H1 (cell line): ENCODE measurements around the gene DCTN5. TPM values are rescaled to one million over a fixed set of nuclear protein-coding genes. Genes with fewer than 3 reads are reported as not detected.

Experiments
- CTCF ChIA-PET: fragments of 300-600 bp; sonication (Branson Sonifier 250); formaldehyde crosslinking; loops from one replicate; lab custom pipeline; 2021; ENCODE audit not compliant: partially characterized antibody; lab: Charles Lee
- POLR2A ChIA-PET: fragments of 300-600 bp; sonication (Branson Sonifier 250); formaldehyde crosslinking; loops from one replicate; lab custom pipeline; 2021; ENCODE audit warnings: inconsistent platforms; ENCODE audit not compliant: partially characterized antibody; lab: Charles Lee
- DNase-seq, 2 experiments: peaks; one replicate each; pipeline versions ENCODE4 v3.0.0 to v3.0.0-alpha.2; 2010 to 2022; ENCODE audit warnings: low spot score in 2 of 2, low read depth in 1 of 2, mixed read lengths in 1 of 2
- FAIRE-seq: peaks from 2 replicates; lab custom pipeline; 2011; peaks lifted over from hg19 to GRCh38; lab: Jason Lieb, UNC
- H2AFZ ChIP-seq: 2 replicates; pipeline ENCODE4 v1.8.1; 2012; ENCODE audit warnings: low read length, inconsistent platforms
- H2AK5ac ChIP-seq: 2 replicates; pipeline ENCODE4 v1.6.1; 2013; ENCODE audit warnings: low read depth, low read length
- H2BK120ac ChIP-seq: replicated peaks from 2 replicates; pipeline ENCODE3; 2013; ENCODE audit warnings: low read depth, low read length, inconsistent platforms
- H2BK12ac ChIP-seq: 2 replicates; pipeline ENCODE4 v1.6.1; 2013; ENCODE audit warnings: low read depth, low read length
- H2BK15ac ChIP-seq: 2 replicates; pipeline ENCODE4 v1.6.1; 2013; ENCODE audit warnings: low read length
- H2BK20ac ChIP-seq: 2 replicates; pipeline ENCODE4 v1.6.1; 2013; ENCODE audit warnings: low read length
- H2BK5ac ChIP-seq: 2 replicates; pipeline ENCODE4 v1.6.1; 2013; ENCODE audit warnings: low read depth, low read length
- H3K14ac ChIP-seq: 2 replicates; pipeline ENCODE4 v1.6.1; 2013; ENCODE audit warnings: inconsistent platforms; ENCODE audit not compliant: insufficient read length
- H3K18ac ChIP-seq: 2 replicates; pipeline ENCODE4 v1.6.1; 2013; ENCODE audit warnings: low read length; ENCODE audit errors: extremely low read depth
- H3K23ac ChIP-seq: 2 replicates; pipeline ENCODE4 v1.6.1; 2013; ENCODE audit warnings: inconsistent platforms; ENCODE audit not compliant: insufficient read length
- H3K23me2 ChIP-seq: 2 replicates; pipeline ENCODE4 v1.6.1; 2013; ENCODE audit warnings: low read depth, low read length
- H3K27ac ChIP-seq: 2 replicates; pipeline ENCODE4 v1.6.1; 2011; ENCODE audit warnings: low read depth, low read length, inconsistent platforms
- H3K27me3 ChIP-seq, 4 experiments: replicated peaks in 1 of 4; 1 replicate in 1 of 4; 2 replicates in 3 of 4; pipeline versions ENCODE4 v1.6.1 to v1.8.1; 2011 to 2013; ENCODE audit warnings: low read length in 3 of 4, mild to moderate bottlenecking in 3 of 4, inconsistent platforms in 2 of 4, mixed read lengths in 2 of 4, moderate library complexity in 1 of 4; ENCODE audit not compliant: control insufficient read depth in 3 of 4, insufficient read depth in 3 of 4; ENCODE audit errors: extremely low read depth in 1 of 4
- H3K36me3 ChIP-seq, 4 experiments: 2 replicates each; pipeline versions ENCODE4 v1.6.1 to v1.8.1; 2011 to 2013; ENCODE audit warnings: mild to moderate bottlenecking in 4 of 4, low read length in 3 of 4, moderate library complexity in 2 of 4, control low read depth in 1 of 4, inconsistent platforms in 1 of 4; ENCODE audit not compliant: insufficient read depth in 4 of 4, control insufficient read depth in 2 of 4
- H3K4ac ChIP-seq: replicated peaks from 2 replicates; pipeline ENCODE3; 2013; ENCODE audit warnings: low read length, low read depth, mixed read lengths, inconsistent platforms; ENCODE audit not compliant: insufficient read length
- H3K4me1 ChIP-seq, 4 experiments: replicated peaks in 1 of 4; 1 replicate in 1 of 4; 2 replicates in 3 of 4; pipeline versions ENCODE4 v1.6.1 to v1.8.1; 2011 to 2013; ENCODE audit warnings: low read length in 3 of 4, inconsistent platforms in 2 of 4, mixed read lengths in 1 of 4; ENCODE audit not compliant: insufficient read depth in 4 of 4, control insufficient read depth in 3 of 4
- H3K4me2 ChIP-seq, 2 experiments: 2 replicates each; pipeline versions ENCODE4 v1.6.1 to v1.8.1; 2011 to 2013; ENCODE audit warnings: low read depth in 2 of 2, low read length in 2 of 2, control low read depth in 1 of 2, inconsistent platforms in 1 of 2, mild to moderate bottlenecking in 1 of 2; ENCODE audit not compliant: insufficient read depth in 1 of 2
- H3K4me3 ChIP-seq, 4 experiments: fragments of 200-600, 300-600 bp in 1 of 4; sonication (generic), shearing (Covaris generic), sonication (Bioruptor Twin) in 1 of 4; 2 replicates each; pipeline versions ENCODE4 v1.5.1 to v1.8.1; 2011 to 2016; ENCODE audit warnings: low read length in 4 of 4, low read depth in 3 of 4, control low read depth in 2 of 4, inconsistent platforms in 2 of 4, mild to moderate bottlenecking in 2 of 4, mixed read lengths in 1 of 4, moderate library complexity in 1 of 4; ENCODE audit not compliant: insufficient read depth in 2 of 4; ENCODE audit errors: extremely low read depth in 1 of 4
- H3K56ac ChIP-seq: replicated peaks from 2 replicates; pipeline ENCODE3; 2013; ENCODE audit warnings: low read depth, mild to moderate bottlenecking, mixed read lengths, low read length, inconsistent platforms; ENCODE audit not compliant: insufficient read length
- H3K79me1 ChIP-seq: 2 replicates; pipeline ENCODE4 v1.6.1; 2013; ENCODE audit warnings: low read depth, low read length, control low read depth
- H3K79me2 ChIP-seq, 2 experiments: 2 replicates each; pipeline versions ENCODE4 v1.6.1 to v1.8.1; 2012 to 2013; ENCODE audit warnings: low read length in 2 of 2, mild to moderate bottlenecking in 2 of 2, inconsistent platforms in 1 of 2; ENCODE audit not compliant: insufficient read depth in 2 of 2, control insufficient read depth in 1 of 2
- H3K9ac ChIP-seq, 4 experiments: replicated peaks in 1 of 4; 1 replicate in 1 of 4; 2 replicates in 3 of 4; pipeline versions ENCODE4 v1.6.1 to v1.8.1; 2011 to 2013; ENCODE audit warnings: low read depth in 3 of 4, low read length in 3 of 4, control low read depth in 2 of 4, mild to moderate bottlenecking in 2 of 4, moderate library complexity in 2 of 4, inconsistent platforms in 1 of 4; ENCODE audit errors: extremely low read depth in 1 of 4
- H3K9me3 ChIP-seq, 2 experiments: 2 replicates each; pipeline versions ENCODE4 v1.6.1 to v1.8.1; 2012 to 2013; ENCODE audit warnings: mild to moderate bottlenecking in 2 of 2, moderate library complexity in 2 of 2, control low read depth in 1 of 2, inconsistent platforms in 1 of 2, low read depth in 1 of 2, low read length in 1 of 2, mixed read lengths in 1 of 2; ENCODE audit not compliant: insufficient read depth in 2 of 2
- H4K20me1 ChIP-seq, 2 experiments: replicated peaks in 1 of 2; 2 replicates each; pipeline versions ENCODE3 to v1.8.1; 2011 to 2013; ENCODE audit warnings: inconsistent platforms in 2 of 2, low read length in 2 of 2, mild to moderate bottlenecking in 1 of 2; ENCODE audit not compliant: insufficient read depth in 2 of 2, control insufficient read depth in 1 of 2
- H4K5ac ChIP-seq: 2 replicates; pipeline ENCODE4 v1.6.1; 2013; ENCODE audit warnings: low read length, low read depth, mixed read lengths, inconsistent platforms; ENCODE audit not compliant: insufficient read length
- H4K8ac ChIP-seq: 2 replicates; pipeline ENCODE4 v1.8.0; 2013; ENCODE audit warnings: mild to moderate bottlenecking, moderate library complexity, low read length, inconsistent platforms; ENCODE audit not compliant: insufficient read depth; ENCODE audit errors: extremely low read depth
- H4K91ac ChIP-seq: replicated peaks from 2 replicates; pipeline ENCODE3; 2013; ENCODE audit warnings: low read length, mixed read lengths, inconsistent platforms; ENCODE audit not compliant: insufficient read length
- CHD1 ChIP-seq: IDR thresholded peaks from 2 replicates; pipeline ENCODE4 v1.6.1; 2012; ENCODE audit warnings: low read depth, low read length, improper control_type of control experiment
- CREB1 ChIP-seq: IDR thresholded peaks from 2 replicates; pipeline ENCODE4 v1.6.1; 2012; ENCODE audit warnings: inconsistent platforms
- EGR1 ChIP-seq: IDR thresholded peaks from 2 replicates; pipeline ENCODE4 v1.6.1; 2011; ENCODE audit warnings: low read depth, low read length, borderline replicate concordance
- SIN3A ChIP-seq, 2 experiments: IDR thresholded peaks in 1 of 2; conservative IDR thresholded peaks in 1 of 2; 2 replicates each; pipeline ENCODE4 v1.6.1; 2011 to 2012; ENCODE audit warnings: low read length in 2 of 2, improper control_type of control experiment in 1 of 2, low read depth in 1 of 2, mild to moderate bottlenecking in 1 of 2
- SP2 ChIP-seq: IDR thresholded peaks from 2 replicates; pipeline ENCODE4 v1.6.1; 2012; ENCODE audit warnings: mild to moderate bottlenecking, low read length, inconsistent platforms
- TAF7 ChIP-seq: optimal IDR thresholded peaks from 2 replicates; pipeline ENCODE3; 2011; ENCODE audit warnings: low read depth, mild to moderate bottlenecking, inconsistent platforms, low read length, moderate library complexity, borderline replicate concordance
- TCF12 ChIP-seq: IDR thresholded peaks from 2 replicates; pipeline ENCODE4 v1.6.1; 2011; ENCODE audit warnings: low read depth, mild to moderate bottlenecking, low read length
- WGBS, 2 experiments: shearing (Covaris generic) in 1 of 2; methylation state at CpG; one replicate each; pipeline versions ENCODE4 v1.1.6 to v1.1.7; 2013 to 2015; ENCODE audit warnings: low lambda C conversion rate in 2 of 2, mixed read lengths in 2 of 2, inconsistent platforms in 1 of 2, low coverage in 1 of 2, missing lambda C conversion rate in 1 of 2; ENCODE audit not compliant: insufficient replicate concordance in 2 of 2, insufficient coverage in 1 of 2, insufficient read length in 1 of 2; ENCODE audit errors: extremely low coverage in 1 of 2, missing lambda C conversion rate in 1 of 2; 5-methylcytosine and 5-hydroxymethylcytosine counted together
- polyA plus RNA-seq, 7 experiments: library from polyadenylated mRNA; depleted of rRNA in 3 of 7; stranded (reverse) in 5 of 7; unstranded in 2 of 7; fragments of >200 nt in 5 of 7; fragments of 200-250 nt in 2 of 7; gene quantifications; 1 replicate in 5 of 7; 2 replicates in 1 of 7; 4 replicates in 1 of 7; pipeline versions ENCODE4 v1.2.1 to v1.2.3, GENCODE V29; 2011 to 2013; ENCODE audit warnings: missing spikeins in 2 of 7, mixed read lengths in 2 of 7
- total RNA-seq: library from RNA; stranded (reverse); fragmentation: NEBNext Ultra II Directional; extraction: Animal tissue kit (Norgen Biotek cat#: 25700); gene quantifications from 2 replicates; pipeline ENCODE4 v1.2.1, GENCODE V29; 2021

Gene DCTN5
- total and polyA plus RNA-seq, 2 of the 8 experiments (the other 6 are each of a cell fraction or from before 2014, with no cell fraction given) = 36.0 to 74.0 TPM

GRCh38 chr16:23687034-23687808 is 46.0 kb downstream of the DCTN5 start:
- H3K79me2 ChIP-seq = peaks cover 0 to 7% of the 10 kb centered on the region in 2 experiments; a peak in 1 of 4 replicates
- no peak overlapping the region for H3K56ac ChIP-seq
- H3K4me2 ChIP-seq = no peak overlapping the region
- no peak overlapping the region for H2BK120ac ChIP-seq
- POLR2A ChIA-PET = interaction anchor here (1.2 to 13.1 kb wide), 4 partner anchors 5 to 68 kb away, joined by 3 to 230 read pairs (median 117); partner anchors contain the start of genes CHP2 and PLK1
- no peaks in the 10 kb centered on the region for H3K9me3 ChIP-seq
- H4K8ac ChIP-seq = no peak overlapping the region
- no peak for FAIRE-seq
- no peak overlapping the region for H4K5ac ChIP-seq
- H3K4me3 ChIP-seq = no peak overlapping the region
- no peak overlapping the region for H3K4ac ChIP-seq
- H2AK5ac ChIP-seq = no peak overlapping the region
- TF ChIP-seq CREB1 = no peak
- no peak for TF ChIP-seq SP2
- TF ChIP-seq CHD1 = no peak
- TF ChIP-seq SIN3A (conservative IDR thresholded peaks at IDR 0.05 in 1 of 2, IDR thresholded peaks at IDR 0.05 in 1 of 2; ENCODE audit: low read depth in 1 of 2, low read length in 2 of 2) = no peak
- TF ChIP-seq TCF12 = no peak
- TF ChIP-seq EGR1 = no peak
- TF ChIP-seq TAF7 = no peak
- TF ChIP-seq, all 59 proteins: peak for 0
- Histone ChIP-seq H3K23me2 (no peaks in the 10 kb centered on the region), H2BK15ac (no peak overlapping the region), H2BK20ac (no peak overlapping the region), H2AFZ (no peak overlapping the region), H3K14ac (no peak overlapping the region), H3K27me3 (no peaks in the 10 kb centered on the region), H2BK12ac (no peak overlapping the region), H3K18ac (no peak overlapping the region), H3K4me1 (no peaks in the 10 kb centered on the region), H3K9ac (no peak overlapping the region), H3K79me1 (peaks cover 8% of the 10 kb centered on the region), H4K20me1 (peaks cover 7 to 12% of the 10 kb centered on the region in 2 experiments), H3K23ac (no peak overlapping the region), H3K27ac (no peak overlapping the region), H2BK5ac (no peak overlapping the region), H4K91ac (no peak overlapping the region), H3K36me3 (peaks cover 36 to 90% (median 73%) of the 10 kb centered on the region in 4 experiments)
- 93% methylated on average over 16 of the region's 16 CpGs; no CpG with 5 or more reads in 1 of the 2 experiments for WGBS, 2 experiments
- CTCF ChIA-PET = interaction anchor here (1.2 to 1.9 kb wide), 2 partner anchors 10 to 41 kb away, joined by 4 to 5 read pairs; no protein-coding TSS in a partner anchor
- no peak for DNase-seq
